Loucy (cell line): Measurements from ENCODE around the gene LRRC4C.

ENCODE experiments used
- CTCF ChIP-seq: fragments of 200-600 bp; sonication (generic); conservative IDR thresholded peaks from 2 replicates; pipeline ENCODE4 v1.5.1; 2014; ENCODE audit warnings: mild to moderate bottlenecking, antibody characterized with exemption, low read length
- EZH2phosphoT487 ChIP-seq: fragments of 200-600 bp; IDR thresholded peaks from 2 replicates; pipeline ENCODE4 v1.6.1; 2018; ENCODE audit warnings: antibody characterized with exemption, mild to moderate bottlenecking, moderate library complexity, borderline replicate concordance

GRCh38 chr11:41053894-41054293, 405.6 kb downstream of the LRRC4C start:
- TF ChIP-seq CTCF (no peak), EZH2phosphoT487 (no peak)
